HG02884 (cell line): ENCODE results near the gene SNX18.

Experiments used
- ATAC-seq: cut with Tn5 transposase; IDR thresholded peaks from one replicate; pipeline ENCODE4 v1.9.1; 2021; ENCODE audit warnings: mild to moderate bottlenecking, moderate library complexity; ENCODE audit not compliant: unreplicated experiment

SNX18 gene

DNA sequence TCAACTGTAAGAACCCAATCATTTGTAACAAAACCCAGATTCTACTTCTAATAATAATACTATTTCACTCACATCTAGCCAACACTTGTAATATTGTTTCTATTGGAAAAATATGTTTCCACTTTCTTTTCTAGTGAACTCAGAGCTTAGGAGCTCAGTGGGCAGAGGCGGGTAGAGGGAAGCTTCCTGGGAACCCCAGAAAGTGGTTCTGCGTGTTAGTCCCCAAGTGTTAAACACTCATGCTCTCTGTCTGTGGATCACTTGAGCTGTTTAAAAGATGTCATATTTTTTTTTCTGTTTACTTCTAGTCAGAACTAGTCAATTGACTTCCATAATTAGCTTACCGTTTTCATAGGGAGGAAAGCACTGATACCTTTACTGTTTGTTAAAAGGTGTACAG lies 20.6 kb downstream of the SNX18 start:
- no peak for ATAC-seq

DNA sequence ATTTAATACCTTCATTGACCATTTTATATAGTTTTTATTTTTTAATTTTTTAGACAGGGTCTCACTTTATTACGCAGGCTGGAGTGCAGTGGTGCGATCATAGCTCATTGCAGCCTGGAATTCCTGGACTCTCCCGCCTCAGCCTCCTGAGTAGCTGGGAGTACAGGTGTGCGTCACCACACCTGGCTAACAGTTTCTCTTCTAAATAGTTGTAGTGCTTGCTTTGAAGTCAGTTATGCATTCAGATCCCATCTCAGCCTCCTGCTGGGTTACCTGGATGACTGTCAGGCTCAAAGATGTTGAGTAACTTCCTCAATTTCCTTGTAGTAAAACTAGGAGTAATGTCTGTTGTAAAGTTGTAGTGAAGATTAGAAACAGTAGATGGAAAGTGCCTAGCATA lies 21.4 kb downstream of the SNX18 start:
- no peak for ATAC-seq

DNA sequence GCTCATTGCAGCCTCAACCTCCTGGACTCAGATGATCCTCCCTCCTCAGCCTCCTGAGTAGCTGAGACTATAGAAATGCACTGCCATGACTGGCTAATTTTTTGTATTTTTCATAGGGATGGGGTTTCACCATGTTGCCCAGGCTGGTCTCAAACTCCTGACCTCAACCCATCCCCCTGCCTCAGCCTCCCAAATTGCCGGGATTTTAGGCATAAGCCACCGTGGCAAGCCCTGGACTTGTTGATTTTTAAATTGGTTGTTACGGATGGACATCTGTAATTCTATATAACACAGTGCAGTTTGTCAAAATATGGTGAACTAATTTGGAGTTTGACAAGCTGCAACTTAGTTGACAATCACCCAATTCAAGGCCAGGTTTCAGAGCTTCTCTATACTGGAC lies 22.7 kb downstream of the SNX18 start:
- ATAC-seq = no peak

DNA sequence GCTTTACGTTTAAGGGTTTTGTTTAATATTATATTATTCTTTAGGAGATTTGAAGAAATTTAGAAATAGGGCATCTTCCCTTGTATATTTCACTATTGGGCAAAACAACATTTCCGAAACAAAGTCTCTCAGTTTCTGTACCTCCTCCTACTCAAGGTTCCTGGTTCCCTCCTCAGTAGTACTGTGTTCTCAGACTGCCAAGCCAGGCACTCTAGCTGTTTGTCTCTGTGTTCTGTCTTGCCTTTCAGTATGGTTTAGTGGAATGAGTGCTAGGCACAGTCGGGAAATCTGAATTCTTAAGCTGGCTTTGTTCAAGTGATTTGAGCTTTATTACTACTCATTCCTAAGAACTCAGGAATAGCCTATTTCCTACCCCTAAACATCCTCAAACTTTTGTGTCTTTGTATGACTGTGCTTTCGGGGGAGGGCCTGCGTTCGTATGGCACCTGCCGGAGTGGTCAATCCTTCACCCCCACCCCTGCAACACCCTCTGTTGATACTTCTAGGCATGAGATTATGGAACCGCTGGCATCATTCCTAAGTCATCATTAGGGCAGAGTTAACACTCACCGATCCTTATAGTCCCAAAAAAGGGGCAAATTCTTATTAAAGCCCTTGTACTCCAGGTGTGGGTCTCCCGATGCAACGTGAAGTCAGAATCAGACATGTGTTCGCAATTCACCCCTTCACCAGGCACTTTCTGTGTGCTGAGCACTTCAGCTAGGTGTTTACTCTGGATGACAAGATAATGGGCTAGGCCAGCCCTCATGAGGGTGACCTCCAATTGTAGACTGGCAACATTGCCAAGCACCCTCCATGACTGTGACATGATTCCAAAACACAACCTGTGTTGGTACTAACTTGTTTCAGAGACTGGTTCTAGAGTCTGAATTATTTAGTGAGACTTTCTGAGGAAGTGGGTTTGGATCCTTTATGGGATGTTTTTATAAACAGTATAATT lies 24.5 kb downstream of the SNX18 start:
- ATAC-seq = no peak

DNA sequence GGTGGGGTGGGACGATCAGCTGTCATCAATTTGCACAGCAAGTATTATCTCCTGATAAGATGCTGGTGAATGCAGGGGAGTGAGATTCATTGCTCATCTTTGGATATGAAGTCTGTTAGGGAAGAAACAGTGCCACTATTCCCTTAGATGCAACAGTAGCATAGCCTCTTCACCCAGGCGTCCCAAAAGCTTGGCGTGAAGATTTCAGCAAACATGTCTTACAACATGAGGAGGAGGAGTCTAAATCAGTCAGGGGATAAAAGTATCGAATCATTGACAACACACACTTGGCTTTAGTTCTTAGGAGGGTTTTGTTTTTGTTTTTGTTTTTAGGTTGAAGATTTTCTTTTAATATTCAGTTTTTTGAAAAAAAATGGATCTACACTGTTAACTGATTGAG lies 26.5 kb downstream of the SNX18 start:
- ATAC-seq = no peak

DNA sequence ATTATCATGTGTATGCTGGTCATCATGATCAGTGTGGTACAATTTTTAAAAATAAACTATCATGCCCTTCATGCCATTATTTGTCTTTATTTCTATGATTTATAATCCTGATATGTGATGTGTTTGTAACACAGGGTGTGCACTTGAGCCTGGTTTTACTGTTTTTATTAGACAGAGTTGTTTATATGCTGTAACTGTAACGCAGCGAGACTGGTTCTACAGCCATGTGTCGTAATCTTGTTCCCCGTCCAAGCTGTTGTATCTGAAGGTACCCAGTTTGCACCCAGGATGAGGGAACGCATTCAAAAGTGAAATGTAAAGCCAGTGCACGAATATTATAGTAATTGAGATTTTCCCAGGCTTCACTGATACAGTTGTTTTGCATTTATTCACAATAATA lies 28.2 kb downstream of the SNX18 start:
- ATAC-seq = no peak

DNA sequence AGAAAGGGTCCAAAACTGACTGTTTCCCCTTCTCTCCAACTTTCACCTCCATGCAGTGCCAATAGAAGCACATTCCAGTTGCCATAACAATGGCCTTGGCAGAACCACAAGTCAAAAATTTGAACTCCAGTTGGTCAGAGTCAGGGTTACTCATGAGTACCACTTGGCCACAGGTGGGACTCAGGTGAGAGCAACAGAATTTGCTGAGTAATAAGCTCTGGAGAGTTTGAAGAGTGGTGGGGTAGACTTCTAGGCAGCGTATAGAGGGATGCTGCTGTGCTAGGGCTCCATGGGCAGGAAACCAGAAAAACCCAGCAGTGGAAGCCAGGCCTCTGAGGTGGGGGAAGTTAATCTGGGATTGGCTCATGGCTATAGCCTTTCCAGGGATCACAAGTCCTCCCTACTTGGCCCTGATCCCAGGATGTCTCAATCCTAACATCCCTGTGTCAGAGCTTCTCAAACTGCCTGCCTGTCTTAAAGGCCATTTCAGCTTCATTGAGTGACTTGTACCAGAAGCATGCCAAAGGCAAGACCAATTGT lies 30.2 kb downstream of the SNX18 start:
- ATAC-seq = no peak

DNA sequence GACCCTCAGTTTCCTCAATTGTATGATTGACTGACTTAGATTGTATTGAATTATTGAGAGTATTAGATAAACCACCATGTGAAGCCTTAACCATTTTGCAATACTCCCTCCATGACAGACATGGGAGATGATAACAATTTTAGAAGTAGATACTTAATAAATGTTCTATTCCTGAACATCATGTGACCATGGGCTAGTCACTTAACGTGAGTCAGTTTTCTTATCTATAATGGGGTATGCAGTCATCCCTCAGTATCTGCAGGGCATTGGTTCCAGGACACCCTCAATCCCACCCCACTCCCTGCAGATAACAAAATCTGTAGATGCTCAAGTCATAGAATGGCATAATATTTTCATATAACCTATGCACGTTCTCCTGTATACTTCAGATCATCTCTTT lies 31.0 kb downstream of the SNX18 start:
- no peak for ATAC-seq

DNA sequence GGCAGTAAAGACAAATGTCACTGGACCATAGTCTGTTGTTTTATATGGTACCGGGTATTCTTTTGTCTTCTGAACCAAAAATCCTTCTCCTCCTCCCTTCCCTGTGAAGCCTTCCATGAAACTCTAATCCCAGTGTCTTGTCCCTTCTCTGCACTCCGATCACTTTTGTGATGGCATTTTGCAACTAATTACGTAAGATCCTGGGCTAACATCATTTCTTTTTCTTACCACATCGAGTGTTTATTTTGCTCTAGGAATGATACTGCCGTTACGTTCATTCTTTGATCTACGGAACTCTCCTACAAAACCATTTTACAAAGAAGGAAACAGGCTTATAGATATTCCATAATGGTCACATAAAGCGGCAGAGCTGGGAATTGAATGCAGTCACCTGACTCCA lies 33.7 kb downstream of the SNX18 start:
- no peak for ATAC-seq

DNA sequence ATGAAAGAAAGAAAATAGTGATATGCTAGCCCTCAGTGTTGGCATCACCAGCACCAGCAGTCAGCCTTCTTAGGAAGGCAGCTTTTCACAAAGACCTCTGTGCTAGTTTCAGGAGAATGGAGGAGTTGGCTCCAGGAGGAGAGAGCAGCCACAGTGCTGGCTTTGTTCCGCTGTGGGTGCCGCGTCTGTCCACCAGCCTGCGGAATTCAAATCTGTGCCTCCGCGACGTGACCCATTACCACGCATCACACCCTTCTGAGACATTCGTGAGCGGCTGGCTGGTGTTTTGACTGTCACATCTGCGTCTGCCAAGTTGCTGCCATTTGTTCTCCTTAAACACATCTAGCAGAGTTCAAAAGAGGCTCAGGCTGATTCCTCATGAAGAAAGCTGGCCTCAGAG lies 34.4 kb downstream of the SNX18 start:
- ATAC-seq = no peak

DNA sequence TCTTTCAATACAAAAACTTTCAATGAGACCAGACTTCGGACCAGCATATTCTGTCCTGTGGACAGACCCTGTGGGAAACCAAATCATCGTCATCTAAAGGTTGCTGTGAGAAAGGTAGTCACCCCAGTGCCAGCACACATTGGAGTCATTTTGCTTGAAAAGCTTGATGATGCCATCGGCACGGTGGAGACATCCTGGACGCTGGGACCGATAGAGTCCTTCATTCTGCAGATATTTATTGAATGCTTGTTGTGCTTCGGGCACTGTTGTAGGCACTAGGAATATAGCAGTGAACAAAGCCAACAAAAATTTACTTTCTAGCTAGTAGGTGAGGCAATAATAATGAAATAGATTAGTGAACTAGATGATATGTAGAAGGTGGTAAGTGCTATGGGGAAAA lies 34.9 kb downstream of the SNX18 start:
- ATAC-seq = no peak

DNA sequence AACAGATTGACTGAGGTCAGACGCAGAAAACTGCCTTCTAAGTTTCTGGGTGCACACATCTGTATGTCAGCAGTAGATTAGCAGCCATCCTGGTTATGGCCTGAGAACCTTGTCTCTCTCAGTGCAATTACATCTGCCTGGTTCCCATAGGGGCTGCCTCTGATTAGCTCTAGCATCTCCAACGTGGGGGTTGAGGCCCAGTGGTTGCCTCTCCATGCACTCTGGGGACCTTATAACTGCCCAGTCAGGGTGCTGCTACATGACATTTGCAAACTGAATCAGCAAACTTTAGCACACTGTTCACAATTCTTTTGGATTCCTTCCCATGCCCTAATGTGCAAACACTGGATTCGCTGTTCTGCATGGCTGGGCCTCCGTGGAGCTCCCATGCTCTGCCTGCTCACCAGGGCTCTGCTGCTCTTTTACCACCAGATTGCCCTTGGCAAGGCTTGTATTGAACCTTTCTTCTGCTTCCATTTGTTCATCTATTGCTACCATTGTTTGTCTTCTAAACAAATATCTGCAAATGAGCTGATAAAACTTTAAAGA lies 36.2 kb downstream of the SNX18 start:
- no peak for ATAC-seq

DNA sequence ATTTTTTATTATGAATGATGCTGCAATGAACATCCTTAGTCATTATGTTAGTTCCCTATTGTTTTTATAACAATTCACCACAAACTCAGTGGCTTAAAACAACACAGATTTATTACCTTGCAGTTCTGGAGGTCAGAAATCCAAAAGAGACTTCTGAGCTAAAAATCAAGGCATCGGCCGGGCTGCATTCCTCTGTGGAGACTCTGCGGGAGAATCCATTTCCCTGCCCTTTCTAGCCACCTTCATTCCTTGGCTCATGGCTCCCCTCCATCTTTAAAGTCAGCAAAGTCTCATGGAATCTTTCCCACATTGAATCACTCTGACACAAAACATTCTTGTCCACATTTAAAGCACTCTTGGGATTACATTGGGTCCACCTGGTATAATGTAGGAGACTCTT lies 38.6 kb downstream of the SNX18 start:
- no peak for ATAC-seq

DNA sequence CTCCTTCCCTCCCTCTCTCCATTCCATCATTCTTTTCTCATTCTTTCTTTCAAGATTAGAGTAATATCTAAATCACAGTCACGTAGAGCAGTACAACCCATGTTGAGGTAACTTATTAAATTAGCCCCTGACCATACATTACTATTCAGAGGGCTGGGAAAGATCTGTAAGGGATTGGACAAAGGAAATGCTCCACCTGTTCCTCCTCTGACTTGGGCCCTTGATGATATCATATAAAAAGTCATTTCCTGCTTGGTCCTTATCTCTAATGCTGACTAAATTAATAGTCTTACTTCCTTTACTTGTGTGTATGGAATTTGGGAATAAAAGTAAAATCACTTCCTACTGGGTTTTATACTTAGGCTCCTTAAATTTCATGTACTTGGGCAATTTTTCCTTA lies 40.8 kb downstream of the SNX18 start:
- ATAC-seq = no peak

DNA sequence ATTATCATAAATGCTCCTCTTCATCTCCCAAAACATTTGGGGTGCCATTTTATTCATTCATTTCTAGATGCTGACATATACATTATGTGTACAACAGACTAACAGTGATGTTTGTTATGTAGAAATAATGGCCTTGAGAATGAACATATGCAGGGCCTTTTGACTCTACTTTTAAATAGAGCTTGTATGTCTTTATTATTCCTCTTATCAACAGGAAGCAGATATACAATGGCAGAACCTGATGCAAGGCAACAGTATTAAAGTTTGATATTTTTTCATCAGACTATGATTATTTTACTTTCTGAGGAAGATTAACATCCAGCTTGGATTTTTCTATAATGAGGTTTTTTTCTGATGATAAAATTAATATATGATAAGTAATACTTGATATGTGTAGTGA lies 44.1 kb downstream of the SNX18 start:
- no peak for ATAC-seq

DNA sequence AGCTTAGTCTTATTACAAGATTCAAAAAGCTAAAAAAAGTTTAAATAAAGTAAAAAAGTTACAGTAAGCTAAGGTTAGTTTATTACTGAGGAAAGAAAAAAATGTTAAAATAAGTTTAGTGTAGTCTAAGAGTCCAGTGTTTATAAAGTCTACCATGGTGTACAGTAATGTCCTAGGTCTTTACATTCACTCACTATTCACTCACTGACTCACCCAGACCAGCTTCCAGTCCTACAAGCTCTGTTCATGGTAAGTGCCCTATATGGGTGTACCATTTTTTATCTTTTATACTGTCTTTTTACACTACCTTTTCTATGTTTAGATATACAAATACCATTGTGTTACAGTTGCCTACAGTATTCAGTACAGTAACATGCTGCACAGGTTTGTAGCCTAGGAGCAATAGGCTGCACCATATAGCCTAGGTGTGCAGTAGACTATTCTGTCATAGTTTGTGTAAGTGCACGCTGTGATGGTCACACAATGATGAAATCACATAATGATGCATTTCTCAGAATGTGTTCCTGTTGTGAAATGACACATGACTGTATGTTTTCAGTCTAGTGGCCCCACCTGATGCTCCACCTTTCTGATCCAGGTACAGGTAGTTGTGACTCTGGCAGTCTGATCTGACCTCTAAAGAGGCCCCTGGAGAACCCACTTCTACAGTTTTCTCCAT lies 45.7 kb downstream of the SNX18 start:
- no peak for ATAC-seq

DNA sequence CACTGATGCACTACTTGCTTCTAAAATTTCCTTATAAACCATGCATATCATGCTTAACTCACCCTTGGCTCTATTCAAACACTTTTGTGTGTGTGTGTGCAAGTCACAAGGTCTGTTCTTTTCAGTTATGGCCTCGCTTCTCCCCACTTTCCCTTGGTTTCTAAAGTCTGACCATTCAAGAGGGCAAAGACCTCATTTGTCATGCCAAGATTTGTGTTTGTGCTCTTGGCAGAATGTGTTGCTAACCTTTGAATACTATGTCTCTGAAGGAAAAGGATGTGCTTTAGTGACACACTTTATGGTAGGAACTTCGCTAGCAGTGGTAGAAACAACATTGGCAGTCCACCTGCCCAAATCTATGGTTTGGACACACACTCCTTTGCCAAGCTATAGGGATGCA lies 50.4 kb downstream of the SNX18 start:
- no peak for ATAC-seq

DNA sequence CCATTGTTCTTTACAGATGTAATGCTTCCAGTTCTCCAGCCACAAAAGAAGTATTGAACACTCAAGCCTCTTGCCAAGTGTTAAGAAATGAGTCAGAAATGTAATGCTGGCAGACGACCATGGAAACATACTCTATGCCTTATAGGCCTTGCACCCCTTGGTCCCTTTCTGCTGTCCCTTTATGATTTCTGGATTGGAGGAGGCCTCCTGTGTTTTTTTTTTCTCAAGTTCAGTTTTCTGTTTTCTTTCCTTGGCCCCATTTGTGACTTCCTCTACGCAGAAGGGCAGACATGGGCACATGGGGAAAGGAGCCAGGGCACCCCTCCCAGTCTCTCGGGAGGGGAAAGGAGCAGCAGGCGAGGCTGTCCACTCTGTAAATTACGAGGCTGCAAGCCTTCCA lies 53.4 kb downstream of the SNX18 start:
- ATAC-seq = no peak

DNA sequence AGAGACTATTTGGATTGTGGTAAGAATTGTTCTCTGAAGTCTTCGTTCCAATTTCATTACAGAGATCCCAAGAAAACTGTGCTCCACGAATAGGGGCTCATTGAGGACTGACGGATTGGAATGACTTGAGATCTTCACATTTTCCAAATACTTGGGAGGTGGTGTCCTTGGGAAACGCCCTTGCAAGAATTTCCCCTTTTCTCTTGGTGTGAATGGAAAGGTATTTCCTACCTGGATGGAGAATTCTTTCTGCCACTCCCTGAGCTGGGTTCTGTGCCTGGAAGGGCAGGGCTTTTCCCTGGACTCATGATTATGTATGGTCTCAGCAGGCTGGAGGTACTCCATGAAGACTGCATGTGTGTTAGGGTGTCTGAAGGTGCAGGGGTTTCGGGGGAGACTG lies 53.9 kb downstream of the SNX18 start:
- ATAC-seq = no peak

DNA sequence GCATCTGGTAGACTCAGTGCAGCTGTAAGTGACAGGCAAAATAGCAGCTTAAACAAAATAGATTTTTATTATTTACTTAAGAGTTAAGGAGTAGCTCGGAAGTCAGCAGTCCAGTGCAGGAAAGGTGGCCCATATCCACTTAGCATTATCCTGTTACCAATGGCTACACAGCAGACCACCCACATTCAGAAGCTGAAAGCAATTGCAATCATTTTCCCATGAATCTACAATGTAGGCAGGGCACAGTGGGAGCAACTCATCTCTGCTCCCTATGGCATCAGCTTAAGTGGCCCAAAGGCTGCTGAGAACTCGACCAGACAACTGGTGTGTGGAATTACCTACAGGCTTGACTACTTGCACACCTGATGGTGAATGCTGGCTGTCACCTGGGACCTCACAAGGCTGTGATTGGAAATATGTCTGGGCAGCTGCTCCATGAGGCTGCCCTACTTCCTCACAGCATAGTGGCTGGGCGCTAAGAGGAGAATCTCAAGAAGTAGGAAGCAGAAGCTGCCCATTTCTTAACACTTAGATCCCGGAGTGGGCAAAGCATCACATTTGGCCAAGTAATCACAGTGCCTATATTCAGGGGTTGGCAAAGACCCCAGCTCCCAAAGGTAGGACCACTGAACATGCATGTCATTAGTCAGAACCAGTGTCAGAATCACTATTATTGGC lies 56.4 kb downstream of the SNX18 start:
- ATAC-seq = no peak

DNA sequence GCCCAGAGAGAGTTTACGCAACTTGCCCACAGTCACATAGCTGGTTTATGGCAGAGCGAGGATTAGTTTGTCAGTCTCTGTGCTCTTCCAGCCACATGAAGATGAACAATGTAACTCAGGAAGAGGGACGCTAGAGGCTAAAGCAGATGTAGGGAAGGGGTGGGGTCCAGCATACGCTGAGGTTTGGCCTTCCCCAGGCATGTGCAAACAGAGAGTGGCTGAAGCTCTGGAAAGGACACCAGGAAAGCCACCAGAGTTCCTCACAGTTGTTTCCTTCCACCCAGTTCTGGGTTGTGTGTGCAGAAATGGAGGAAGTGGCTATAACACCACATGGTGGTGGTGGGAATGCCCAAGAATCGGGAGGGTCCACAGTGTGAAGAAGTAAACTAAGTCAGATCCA lies 60.0 kb downstream of the SNX18 start:
- ATAC-seq = no peak
